Hematopoietic multipotent progenitor cell treated with erythropoietin and hydrocortisone succinate and interleukin-3 and kit ligand, for 15 days (in vitro differentiated cells): ENCODE data around the gene FIGNL2.
"Not testable (repeated sequence)": the region's sequence is repeated elsewhere in the genome, so short reads cannot be mapped to it uniquely, and the experiment has no call there.

Experiments
- DNase-seq: peaks from one replicate; pipeline ENCODE4 v3.0.0-alpha.2; 2015; ENCODE audit warnings: low spot score

The FIGNL2 gene

GRCh38 chr12:51848326-51848727 lies at the start of gene FIGNL2:
FIGNL2 (minus strand) TSS chr12:51848718; CDS start chr12:51822413, 26,305 bp downstream.
- DNase-seq: no peak

GRCh38 chr12:51897181-51897580 lies 48.7 kb upstream of the FIGNL2 start:
- DNase-seq: no peak

GRCh38 chr12:51896236-51896635 lies 47.7 kb upstream of the FIGNL2 start:
- no peak for DNase-seq

GRCh38 chr12:51895378-51896135 lies 47.0 kb upstream of the FIGNL2 start:
- no peak for DNase-seq

- DNase-seq: no peak
These were observed 45.3 kb upstream of the FIGNL2 start for GRCh38 chr12:51893786-51894185.

GRCh38 chr12:51891843-51892242 lies 43.3 kb upstream of the FIGNL2 start:
- no peak for DNase-seq

- DNase-seq: no peak
These were observed 42.1 kb upstream of the FIGNL2 start for GRCh38 chr12:51890511-51891171.

- no peak for DNase-seq
These were observed 41.6 kb upstream of the FIGNL2 start for GRCh38 chr12:51890133-51890464.

GRCh38 chr12:51889216-51890132 lies 41.0 kb upstream of the FIGNL2 start:
- DNase-seq: no peak

- no peak for DNase-seq
These were observed 40.0 kb upstream of the FIGNL2 start for GRCh38 chr12:51888316-51889215.

- DNase-seq: no peak
These were observed 39.2 kb upstream of the FIGNL2 start, which contains the start of gene ANKRD33 for GRCh38 chr12:51887476-51888315. ANKRD33 (plus strand) TSS chr12:51888103; CDS start chr12:51888187, 84 bp downstream.

- DNase-seq: no peak
These were observed 37.6 kb upstream of the FIGNL2 start for GRCh38 chr12:51886021-51886710.

- not testable (repeated sequence) for DNase-seq
These were observed 36.9 kb upstream of the FIGNL2 start for GRCh38 chr12:51885294-51886020.

- peak; percentile 27 for DNase-seq
These were observed 36.2 kb upstream of the FIGNL2 start for GRCh38 chr12:51884676-51885229.

GRCh38 chr12:51883998-51884675 lies 35.6 kb upstream of the FIGNL2 start:
- no peak for DNase-seq

- DNase-seq: no peak
These were observed 34.8 kb upstream of the FIGNL2 start for GRCh38 chr12:51883295-51883694.

- DNase-seq: no peak
These were observed 30.6 kb upstream of the FIGNL2 start for GRCh38 chr12:51879102-51879501.

- no peak for DNase-seq
These were observed 26.0 kb upstream of the FIGNL2 start for GRCh38 chr12:51874486-51874885.
